Measurements from ENCODE around the gene SARS1.

SARS1 gene

DNA sequence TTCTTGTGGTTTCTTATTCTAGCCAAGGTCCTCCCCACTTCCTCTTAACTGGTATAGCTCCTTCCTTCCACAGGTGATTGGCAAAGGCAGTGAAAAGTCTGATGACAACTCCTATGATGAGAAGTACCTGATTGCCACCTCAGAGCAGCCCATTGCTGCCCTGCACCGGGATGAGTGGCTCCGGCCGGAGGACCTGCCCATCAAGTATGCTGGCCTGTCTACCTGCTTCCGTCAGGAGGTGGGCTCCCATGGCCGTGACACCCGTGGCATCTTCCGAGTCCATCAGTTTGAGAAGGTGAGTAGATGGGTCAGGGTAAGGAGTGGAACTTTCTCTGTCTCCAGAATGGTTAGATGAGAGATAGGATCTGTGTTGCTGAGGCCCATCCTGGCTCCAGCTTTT lies 21.4 kb downstream of the SARS1 start:
- H2BK120ac ChIP-seq (ENCODE audit: low read depth, low read length): no peak overlapping the region
- H3K4ac ChIP-seq (ENCODE audit: low read depth, low read length): no peak overlapping the region
- H2BK15ac ChIP-seq (replicated peaks; ENCODE audit: low read depth): no peak overlapping the region
- H3K27me3 ChIP-seq (ENCODE audit: insufficient read depth, low read length, poor library complexity): no peaks in the 10 kb centered on the region
- no peak overlapping the region for H3K56ac ChIP-seq (ENCODE audit: low read length)
- WGBS (ENCODE audit: extremely low coverage, insufficient coverage, low lambda C conversion rate): no CpG with 5 or more reads among the region's 7 CpGs
- peaks cover 4% of the 10 kb centered on the region for H3K4me1 ChIP-seq (ENCODE audit: control insufficient read depth, low read depth, low read length)
- H2BK5ac ChIP-seq (ENCODE audit: low read length): no peak overlapping the region
- no peak overlapping the region for H2AK5ac ChIP-seq (ENCODE audit: low read length)
- no peak overlapping the region for H3K23ac ChIP-seq (ENCODE audit: low read length)
- no peak overlapping the region for H3K4me3 ChIP-seq (ENCODE audit: low read length)
- no peak for DNase-seq
- H3K4me2 ChIP-seq (ENCODE audit: low read length): no peak overlapping the region
- H3K18ac ChIP-seq (ENCODE audit: low read length): no peak overlapping the region
- H3K79me1 ChIP-seq (ENCODE audit: low read length): no peaks in the 10 kb centered on the region
- H3K9ac ChIP-seq (ENCODE audit: low read length): no peak overlapping the region
- H3K79me2 ChIP-seq (ENCODE audit: control insufficient read depth, insufficient read depth, low read length): no peaks in the 10 kb centered on the region
- peaks cover 18% of the 10 kb centered on the region for H3K36me3 ChIP-seq (ENCODE audit: control insufficient read depth, insufficient read depth, low read length)
- H3K27ac ChIP-seq (ENCODE audit: low read depth, low read length): no peak overlapping the region
- no peak overlapping the region for H4K8ac ChIP-seq (ENCODE audit: low read depth, low read length)
- H4K5ac ChIP-seq (ENCODE audit: low read length): no peak overlapping the region

GRCh38 chr1:109237512-109237911 lies 23.8 kb downstream of the SARS1 start:
- no peak overlapping the region for H2BK15ac ChIP-seq (replicated peaks; ENCODE audit: low read depth)
- H3K4me1 ChIP-seq (ENCODE audit: control insufficient read depth, low read depth, low read length): peaks cover 7% of the 10 kb centered on the region
- no CpG with 5 or more reads among the region's 3 CpGs for WGBS (ENCODE audit: extremely low coverage, insufficient coverage, low lambda C conversion rate)
- H3K79me1 ChIP-seq (ENCODE audit: low read length): no peaks in the 10 kb centered on the region
- no peak overlapping the region for H3K4me2 ChIP-seq (ENCODE audit: low read length)
- no peak overlapping the region for H3K27ac ChIP-seq (ENCODE audit: low read depth, low read length)
- no peak overlapping the region for H4K5ac ChIP-seq (ENCODE audit: low read length)
- H3K9ac ChIP-seq (ENCODE audit: low read length): no peak overlapping the region
- H2BK5ac ChIP-seq (ENCODE audit: low read length): no peak overlapping the region
- no peak overlapping the region for H2BK120ac ChIP-seq (ENCODE audit: low read depth, low read length)
- no peak overlapping the region for H3K56ac ChIP-seq (ENCODE audit: low read length)
- no peak overlapping the region for H3K18ac ChIP-seq (ENCODE audit: low read length)
- H3K4me3 ChIP-seq (ENCODE audit: low read length): no peak overlapping the region
- DNase-seq: no peak
- H2AK5ac ChIP-seq (ENCODE audit: low read length): no peak overlapping the region
- H3K4ac ChIP-seq (ENCODE audit: low read depth, low read length): no peak overlapping the region
- no peak overlapping the region for H3K23ac ChIP-seq (ENCODE audit: low read length)
- no peaks in the 10 kb centered on the region for H3K27me3 ChIP-seq (ENCODE audit: insufficient read depth, low read length, poor library complexity)
- H4K8ac ChIP-seq (ENCODE audit: low read depth, low read length): no peak overlapping the region
- H3K36me3 ChIP-seq (ENCODE audit: control insufficient read depth, insufficient read depth, low read length): peaks cover 13% of the 10 kb centered on the region
- no peaks in the 10 kb centered on the region for H3K79me2 ChIP-seq (ENCODE audit: control insufficient read depth, insufficient read depth, low read length)

GRCh38 chr1:109238382-109238781 lies 24.7 kb downstream of the SARS1 start:
- peaks cover 7% of the 10 kb centered on the region for H3K4me1 ChIP-seq (ENCODE audit: control insufficient read depth, low read depth, low read length)
- H4K5ac ChIP-seq (ENCODE audit: low read length): no peak overlapping the region
- no peak overlapping the region for H3K4me3 ChIP-seq (ENCODE audit: low read length)
- WGBS (ENCODE audit: extremely low coverage, insufficient coverage, low lambda C conversion rate): no CpG with 5 or more reads among the region's 2 CpGs
- DNase-seq: no peak
- no peak overlapping the region for H3K56ac ChIP-seq (ENCODE audit: low read length)
- no peak overlapping the region for H3K23ac ChIP-seq (ENCODE audit: low read length)
- H3K4me2 ChIP-seq (ENCODE audit: low read length): no peak overlapping the region
- H2BK5ac ChIP-seq (ENCODE audit: low read length): no peak overlapping the region
- H3K36me3 ChIP-seq (ENCODE audit: control insufficient read depth, insufficient read depth, low read length): peaks cover 13% of the 10 kb centered on the region
- H2BK120ac ChIP-seq (ENCODE audit: low read depth, low read length): no peak overlapping the region
- no peak overlapping the region for H2BK15ac ChIP-seq (replicated peaks; ENCODE audit: low read depth)
- no peaks in the 10 kb centered on the region for H3K79me2 ChIP-seq (ENCODE audit: control insufficient read depth, insufficient read depth, low read length)
- H3K79me1 ChIP-seq (ENCODE audit: low read length): no peaks in the 10 kb centered on the region
- no peak overlapping the region for H3K4ac ChIP-seq (ENCODE audit: low read depth, low read length)
- H3K9ac ChIP-seq (ENCODE audit: low read length): no peak overlapping the region
- H3K27me3 ChIP-seq (ENCODE audit: insufficient read depth, low read length, poor library complexity): no peaks in the 10 kb centered on the region
- no peak overlapping the region for H2AK5ac ChIP-seq (ENCODE audit: low read length)
- H4K8ac ChIP-seq (ENCODE audit: low read depth, low read length): no peak overlapping the region
- no peak overlapping the region for H3K18ac ChIP-seq (ENCODE audit: low read length)
- H3K27ac ChIP-seq (ENCODE audit: low read depth, low read length): no peak overlapping the region

DNA sequence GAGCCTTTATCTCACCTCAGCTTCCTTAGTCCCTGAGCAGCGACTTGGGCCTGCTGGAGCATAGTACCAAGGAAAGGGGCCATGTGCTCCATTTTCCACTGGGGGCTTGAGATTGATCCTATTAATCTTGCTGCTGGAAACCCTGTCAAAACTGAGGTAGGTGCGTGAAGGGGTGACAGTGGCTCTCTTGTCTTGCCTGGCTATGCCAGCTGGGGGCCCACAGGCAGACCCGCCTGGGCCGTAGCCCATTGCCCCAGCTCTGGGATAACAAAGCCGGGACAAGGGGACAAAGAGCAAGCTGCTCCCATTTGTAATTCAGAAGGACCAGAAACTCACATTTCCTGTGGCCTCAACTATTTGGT lies 25.3 kb downstream of the SARS1 start:
- H3K36me3 ChIP-seq (ENCODE audit: control insufficient read depth, insufficient read depth, low read length): peaks cover 13% of the 10 kb centered on the region
- H3K27ac ChIP-seq (ENCODE audit: low read depth, low read length): no peak overlapping the region
- no peak overlapping the region for H2BK15ac ChIP-seq (replicated peaks; ENCODE audit: low read depth)
- no peak overlapping the region for H3K4me3 ChIP-seq (ENCODE audit: low read length)
- H3K18ac ChIP-seq (ENCODE audit: low read length): no peak overlapping the region
- H3K56ac ChIP-seq (ENCODE audit: low read length): no peak overlapping the region
- DNase-seq: no peak
- no peak overlapping the region for H3K4me2 ChIP-seq (ENCODE audit: low read length)
- no peaks in the 10 kb centered on the region for H3K79me1 ChIP-seq (ENCODE audit: low read length)
- no peak overlapping the region for H4K8ac ChIP-seq (ENCODE audit: low read depth, low read length)
- H3K27me3 ChIP-seq (ENCODE audit: insufficient read depth, low read length, poor library complexity): no peaks in the 10 kb centered on the region
- H4K5ac ChIP-seq (ENCODE audit: low read length): no peak overlapping the region
- no peak overlapping the region for H2BK5ac ChIP-seq (ENCODE audit: low read length)
- no peak overlapping the region for H3K9ac ChIP-seq (ENCODE audit: low read length)
- H3K4ac ChIP-seq (ENCODE audit: low read depth, low read length): no peak overlapping the region
- no peaks in the 10 kb centered on the region for H3K79me2 ChIP-seq (ENCODE audit: control insufficient read depth, insufficient read depth, low read length)
- no peak overlapping the region for H3K23ac ChIP-seq (ENCODE audit: low read length)
- H3K4me1 ChIP-seq (ENCODE audit: control insufficient read depth, low read depth, low read length): peaks cover 7% of the 10 kb centered on the region
- WGBS (ENCODE audit: extremely low coverage, insufficient coverage, low lambda C conversion rate): no CpG with 5 or more reads among the region's 5 CpGs
- H2BK120ac ChIP-seq (ENCODE audit: low read depth, low read length): no peak overlapping the region
- H2AK5ac ChIP-seq (ENCODE audit: low read length): no peak overlapping the region

DNA sequence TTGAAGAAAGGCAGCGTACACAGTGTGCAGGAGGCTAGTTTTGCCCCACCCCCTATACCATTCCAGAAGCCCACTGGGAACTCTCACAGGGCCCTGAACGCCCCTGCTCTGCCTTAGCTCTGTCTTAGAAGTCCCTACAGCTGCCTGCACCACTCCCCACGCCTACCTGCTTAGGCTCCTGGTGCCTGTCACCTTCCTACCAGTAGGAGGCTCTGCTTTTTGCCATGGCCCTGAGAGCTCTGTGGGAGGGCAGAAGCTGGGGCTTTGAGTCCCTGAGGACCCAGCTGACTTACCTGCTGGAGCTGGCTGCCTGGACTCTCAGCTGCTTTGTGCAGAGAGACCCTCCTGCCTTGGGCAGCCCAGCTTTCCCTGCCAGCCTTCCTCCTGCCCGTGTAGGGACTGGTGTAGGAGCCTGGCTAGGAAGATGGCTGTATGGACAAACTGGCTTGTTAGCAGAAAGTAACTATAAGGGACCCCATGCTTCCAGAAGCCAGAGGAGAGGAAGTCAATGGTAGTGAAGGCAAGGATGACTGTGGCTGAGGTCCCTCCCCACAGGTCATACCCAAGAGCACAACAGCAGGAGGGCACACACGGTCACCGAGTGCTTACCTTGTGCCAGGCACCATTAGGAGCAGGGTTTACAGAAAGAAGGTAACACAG lies 25.8 kb downstream of the SARS1 start:
- Histone ChIP-seq H3K79me2 (ENCODE audit: control insufficient read depth, insufficient read depth, low read length) (no peaks in the 10 kb centered on the region), H2BK5ac (ENCODE audit: low read length) (no peak overlapping the region), H3K27me3 (ENCODE audit: insufficient read depth, low read length, poor library complexity) (no peaks in the 10 kb centered on the region), H4K8ac (ENCODE audit: low read depth, low read length) (no peak overlapping the region), H3K4me2 (ENCODE audit: low read length) (no peak overlapping the region), H3K23ac (ENCODE audit: low read length) (no peak overlapping the region), H3K4me1 (ENCODE audit: control insufficient read depth, low read depth, low read length) (peaks cover 7% of the 10 kb centered on the region), H3K9ac (ENCODE audit: low read length) (peak overlapping the region; percentile 3), H3K4me3 (ENCODE audit: low read length) (no peak overlapping the region), H2BK15ac (replicated peaks; ENCODE audit: low read depth) (no peak overlapping the region), H3K27ac (ENCODE audit: low read depth, low read length) (no peak overlapping the region), H2AK5ac (ENCODE audit: low read length) (no peak overlapping the region), H3K18ac (ENCODE audit: low read length) (no peak overlapping the region), H2BK120ac (ENCODE audit: low read depth, low read length) (no peak overlapping the region), H3K56ac (ENCODE audit: low read length) (peak overlapping the region; percentile 65), H3K79me1 (ENCODE audit: low read length) (no peaks in the 10 kb centered on the region), H3K36me3 (ENCODE audit: control insufficient read depth, insufficient read depth, low read length) (peaks cover 13% of the 10 kb centered on the region), H4K5ac (ENCODE audit: low read length) (no peak overlapping the region), H3K4ac (ENCODE audit: low read depth, low read length) (no peak overlapping the region)
- no CpG with 5 or more reads among the region's 6 CpGs for WGBS (ENCODE audit: extremely low coverage, insufficient coverage, low lambda C conversion rate)
- peak; percentile 88 for DNase-seq

Data from mesendoderm (in vitro differentiated cells).